Peyer's patch (tissue), 4 donors: ENCODE results near the gene PSAP. TPM values are rescaled to one million over a fixed set of nuclear protein-coding genes. Genes with fewer than 3 reads are reported as not detected.
"Not testable (repeated sequence)": the region's sequence is repeated elsewhere in the genome, so short reads cannot be mapped to it uniquely, and the experiment has no call there.

Experiments used
- DNase-seq, 3 donors: peaks; one replicate each; pipeline ENCODE4 v3.0.0-alpha.2; 2017 to 2019
- H3K27ac ChIP-seq, 4 donors: fragments of 200-600 bp; sonication (generic); one replicate each; pipeline ENCODE4 v1.5.1; 2016 to 2019
- H3K27me3 ChIP-seq, 2 donors: fragments of 200-600 bp; sonication (generic); one replicate each; pipeline ENCODE4 v1.5.1; 2019
- H3K36me3 ChIP-seq, 3 donors: fragments of 200-600 bp; sonication (generic); one replicate each; pipeline ENCODE4 v1.5.1; 2016 to 2019
- H3K4me1 ChIP-seq, 4 donors: fragments of 200-600 bp; sonication (generic); one replicate each; pipeline ENCODE4 v1.5.1; 2016 to 2019
- H3K4me3 ChIP-seq, 4 donors: fragments of 200-600 bp; sonication (generic); 1 replicate in 3 of 4; 2 replicates in 1 of 4; pipeline ENCODE4 v1.5.1; 2016 to 2019; ENCODE audit warnings: mild to moderate bottlenecking in 1 of 4
- H3K9me3 ChIP-seq, 4 donors: fragments of 200-600 bp; sonication (generic); one replicate each; pipeline ENCODE4 v1.5.1; 2016 to 2019; ENCODE audit warnings: mild to moderate bottlenecking in 1 of 4
- POLR2A ChIP-seq, 2 donors: fragments of 450-650 bp; IDR thresholded peaks; one replicate each; pipeline ENCODE4 v1.5.1; 2017; ENCODE audit warnings: antibody characterized with exemption in 2 of 2, mild to moderate bottlenecking in 2 of 2, moderate library complexity in 2 of 2
- total RNA-seq, 4 donors: library from RNA; depleted of rRNA; stranded (reverse); fragments of >200 nt; gene quantifications; one replicate each; pipeline ENCODE4 v1.1.0, GENCODE V29; 2016
- TF ChIP-seq, protein P1 (sequence below), 6 experiments: fragments of 450-650 bp in 4 of 6; fragments of 200-600 bp in 2 of 6; sonication (generic) in 1 of 6; IDR thresholded peaks; one replicate each; pipeline ENCODE4 v1.5.1; 2017 to 2019; ENCODE audit warnings: antibody characterized with exemption in 6 of 6, mild to moderate bottlenecking in 3 of 6, moderate library complexity in 1 of 6

The PSAP gene
- total RNA-seq = 100 to 1,000 TPM; 193 to 647 (median 491) TPM

DNA sequence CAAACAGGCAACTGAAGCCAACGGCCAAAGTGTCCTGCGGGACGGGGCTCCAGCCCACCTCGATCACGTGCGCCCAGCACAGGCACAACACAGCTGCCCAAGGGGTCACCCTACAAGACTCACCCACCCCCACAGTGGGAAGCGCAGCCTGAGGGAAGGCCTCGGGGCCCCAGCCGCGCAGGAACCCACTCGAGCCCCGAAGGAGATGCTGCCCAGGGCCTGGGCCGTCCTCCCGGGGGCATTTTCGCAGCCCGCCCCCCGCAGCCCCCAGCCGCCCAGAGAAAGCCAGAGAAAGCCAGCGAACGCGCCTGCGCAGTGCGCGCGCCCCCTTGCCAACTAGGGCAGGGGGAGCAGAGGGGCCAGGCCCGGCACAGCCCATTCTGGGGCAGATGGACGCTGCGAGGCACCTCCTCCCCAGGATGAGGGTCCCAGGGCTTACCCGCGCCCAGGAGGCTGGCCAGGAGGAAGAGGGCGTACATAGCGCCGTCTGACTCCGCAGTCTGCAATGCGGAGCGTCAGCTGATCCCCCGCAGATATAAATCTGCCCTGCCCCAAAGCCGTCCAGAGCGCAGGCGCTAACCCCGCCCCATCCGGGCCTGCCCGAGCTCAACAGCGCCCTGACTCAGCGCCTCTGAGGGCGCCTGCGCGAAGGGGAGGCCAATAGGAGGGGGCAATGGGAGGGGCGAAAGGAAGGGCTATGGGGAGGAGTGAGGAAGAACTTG is at the start of gene PSAP:
Gene PSAP, minus strand, starts transcription at position 509 of the 722 bp plus-strand sequence. Its CDS starts 30 bp downstream, at position 479.
- peak; percentile 98 to 99 for TF ChIP-seq POLR2A (IDR thresholded peaks at IDR 0.05)
- TF ChIP-seq, protein P1, sequence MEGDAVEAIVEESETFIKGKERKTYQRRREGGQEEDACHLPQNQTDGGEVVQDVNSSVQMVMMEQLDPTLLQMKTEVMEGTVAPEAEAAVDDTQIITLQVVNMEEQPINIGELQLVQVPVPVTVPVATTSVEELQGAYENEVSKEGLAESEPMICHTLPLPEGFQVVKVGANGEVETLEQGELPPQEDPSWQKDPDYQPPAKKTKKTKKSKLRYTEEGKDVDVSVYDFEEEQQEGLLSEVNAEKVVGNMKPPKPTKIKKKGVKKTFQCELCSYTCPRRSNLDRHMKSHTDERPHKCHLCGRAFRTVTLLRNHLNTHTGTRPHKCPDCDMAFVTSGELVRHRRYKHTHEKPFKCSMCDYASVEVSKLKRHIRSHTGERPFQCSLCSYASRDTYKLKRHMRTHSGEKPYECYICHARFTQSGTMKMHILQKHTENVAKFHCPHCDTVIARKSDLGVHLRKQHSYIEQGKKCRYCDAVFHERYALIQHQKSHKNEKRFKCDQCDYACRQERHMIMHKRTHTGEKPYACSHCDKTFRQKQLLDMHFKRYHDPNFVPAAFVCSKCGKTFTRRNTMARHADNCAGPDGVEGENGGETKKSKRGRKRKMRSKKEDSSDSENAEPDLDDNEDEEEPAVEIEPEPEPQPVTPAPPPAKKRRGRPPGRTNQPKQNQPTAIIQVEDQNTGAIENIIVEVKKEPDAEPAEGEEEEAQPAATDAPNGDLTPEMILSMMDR (IDR thresholded peaks at IDR 0.05) = no peak
- H3K4me3 ChIP-seq = peak within 1 kb of the TSS; percentile 72 to 94 (median 88)
- peaks cover 0 to 32% (median 10%) of the 10 kb centered on the region in 4 donors for H3K4me1 ChIP-seq
- H3K27me3 ChIP-seq = no peaks in the 10 kb centered on the region
- H3K9me3 ChIP-seq = no peaks in the 10 kb centered on the region
- no peaks in the 10 kb centered on the region for H3K36me3 ChIP-seq
- DNase-seq = peak; percentile 98 to 99 (median 99)
- peak within 1 kb of the TSS; percentile 90 to 97 (median 92) for H3K27ac ChIP-seq

GRCh38 chr10:71900441-71901180 is 49.6 kb upstream of the PSAP start:
- no peaks in the 10 kb centered on the region for H3K4me1 ChIP-seq
- H3K27me3 ChIP-seq = no peaks in the 10 kb centered on the region
- no peak overlapping the region for H3K4me3 ChIP-seq
- H3K27ac ChIP-seq = no peak overlapping the region
- H3K36me3 ChIP-seq = no peaks in the 10 kb centered on the region
- no peak for DNase-seq
- no peaks in the 10 kb centered on the region for H3K9me3 ChIP-seq
- TF ChIP-seq POLR2A (IDR thresholded peaks at IDR 0.05) = no peak
- TF ChIP-seq, protein P1 (IDR thresholded peaks at IDR 0.05) = no peak

GRCh38 chr10:71899665-71900412 is 48.8 kb upstream of the PSAP start:
- Histone ChIP-seq H3K4me3 (no peak overlapping the region), H3K27me3 (no peaks in the 10 kb centered on the region), H3K4me1 (no peaks in the 10 kb centered on the region), H3K36me3 (no peaks in the 10 kb centered on the region), H3K27ac (no peak overlapping the region), H3K9me3 (no peaks in the 10 kb centered on the region)
- TF ChIP-seq, protein P1 (IDR thresholded peaks at IDR 0.05) = no peak
- TF ChIP-seq POLR2A (IDR thresholded peaks at IDR 0.05) = no peak
- no peak for DNase-seq

- not testable (repeated sequence) for H3K4me3 ChIP-seq, H3K27me3 ChIP-seq, DNase-seq, H3K27ac ChIP-seq, H3K36me3 ChIP-seq, H3K9me3 ChIP-seq, H3K4me1 ChIP-seq
Observed at GRCh38 chr10:71898346-71898745, 47.3 kb upstream of the PSAP start.

- peaks cover 0 to 11% (median 5%) of the 10 kb centered on the region in 4 donors for H3K4me1 ChIP-seq
Observed at GRCh38 chr10:71893920-71894319, 42.9 kb upstream of the PSAP start.

DNA sequence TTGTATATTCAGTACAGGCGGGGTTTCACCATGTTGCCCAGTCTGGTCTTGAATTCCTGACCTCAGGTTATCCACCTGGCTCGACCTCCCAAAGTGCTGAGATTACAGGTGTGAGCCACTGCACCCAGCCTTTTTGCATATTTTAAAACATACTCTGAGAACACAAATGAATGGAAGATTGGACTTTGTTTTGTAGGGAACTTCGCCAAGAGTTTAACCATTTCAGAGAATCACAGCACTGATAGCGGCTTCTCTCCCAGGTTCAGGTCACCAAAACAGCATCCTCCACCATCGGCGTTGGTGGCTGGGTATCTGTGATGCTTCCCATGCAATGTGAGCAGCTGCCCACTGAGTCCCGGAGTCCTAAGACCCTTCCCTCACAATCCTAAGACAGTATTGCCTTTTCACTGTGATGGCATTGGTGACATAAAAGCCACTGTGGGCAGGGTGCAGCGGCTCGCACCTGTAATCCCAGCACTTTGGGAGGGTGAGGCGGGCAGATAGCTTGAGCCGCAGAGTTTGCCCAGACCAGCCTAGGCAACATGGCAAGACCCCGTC is 42.3 kb upstream of the PSAP start:
- TF ChIP-seq, protein P1 (IDR thresholded peaks at IDR 0.05) = no peak
- no peak for TF ChIP-seq POLR2A (IDR thresholded peaks at IDR 0.05)
- H3K4me3 ChIP-seq = no peak overlapping the region
- no peak overlapping the region for H3K27ac ChIP-seq
- peaks cover 0 to 16% (median 5%) of the 10 kb centered on the region in 4 donors for H3K4me1 ChIP-seq
- peak in 1 of 3 donors; percentile 27 for DNase-seq
- H3K27me3 ChIP-seq = no peaks in the 10 kb centered on the region
- H3K36me3 ChIP-seq = no peaks in the 10 kb centered on the region
- H3K9me3 ChIP-seq = no peaks in the 10 kb centered on the region

More at GRCh38 chr10:71893920-71894319, 42.9 kb upstream of the PSAP start:
- Histone ChIP-seq H3K27me3 (no peaks in the 10 kb centered on the region), H3K36me3 (no peaks in the 10 kb centered on the region), H3K4me3 (no peak overlapping the region), H3K27ac (no peak overlapping the region), H3K9me3 (no peaks in the 10 kb centered on the region)
- peak in 1 of 3 donors; percentile 13 for DNase-seq
- TF ChIP-seq POLR2A (IDR thresholded peaks at IDR 0.05) = no peak
